Chondrocyte (in vitro differentiated cells): Measurements from ENCODE around the gene DEFB115. TPM values are rescaled to one million over a fixed set of nuclear protein-coding genes. Genes with fewer than 3 reads are reported as not detected.
A peak's percentile ranks its signal among the peaks of the same experiment; 100 is the strongest.
"Not testable (repeated sequence)": the region's sequence is repeated elsewhere in the genome, so short reads cannot be mapped to it uniquely, and the experiment has no call there.

Experiments used
- DNase-seq: peaks from one replicate; pipeline ENCODE4 v3.0.0; 2021; ENCODE audit warnings: mixed read lengths, low spot score
- H3K27ac Mint-ChIP-seq: one replicate; pipeline ENCODE4 v1.8.0; 2021; ENCODE audit warnings: mild to moderate bottlenecking, moderate library complexity, mixed read lengths; ENCODE audit not compliant: unreplicated experiment
- H3K27me3 Mint-ChIP-seq: 2 replicates; pipeline ENCODE4 v1.8.0; 2021; ENCODE audit warnings: low read depth, mixed read lengths
- H3K36me3 Mint-ChIP-seq: 2 replicates; pipeline ENCODE4 v1.8.0; 2021; ENCODE audit warnings: low read depth, mixed read lengths
- H3K4me1 Mint-ChIP-seq: 2 replicates; pipeline ENCODE4 v1.8.0; 2021; ENCODE audit warnings: low read depth, mild to moderate bottlenecking, mixed read lengths
- H3K4me3 Mint-ChIP-seq: one replicate; pipeline ENCODE4 v1.8.0; 2021; ENCODE audit warnings: mild to moderate bottlenecking, moderate library complexity, mixed read lengths; ENCODE audit not compliant: unreplicated experiment
- H3K9me3 Mint-ChIP-seq: 2 replicates; pipeline ENCODE4 v1.8.0; 2021; ENCODE audit warnings: low read depth, mixed read lengths
- CTCF ChIP-seq: fragments of 200-600 bp; sonication (generic); IDR thresholded peaks from 2 replicates; pipeline ENCODE4 v1.5.0; 2021; ENCODE audit warnings: antibody characterized with exemption, mild to moderate bottlenecking, moderate library complexity
- total RNA-seq: library from RNA; stranded (reverse); gene quantifications from 3 replicates; pipeline ENCODE4 v1.2.1, GENCODE V29; 2021

Gene DEFB115
- total RNA-seq, 1 donor from 2014 or later, result not detected

GRCh38 chr20:31260326-31260932 is 3.0 kb downstream of the DEFB115 start:
- no peak overlapping the region for H3K27ac Mint-ChIP-seq
- peaks cover 59% of the 10 kb centered on the region for H3K9me3 Mint-ChIP-seq
- no peak overlapping the region for H3K4me3 Mint-ChIP-seq
- no peaks in the 10 kb centered on the region for H3K4me1 Mint-ChIP-seq
- H3K27me3 Mint-ChIP-seq, result no peaks in the 10 kb centered on the region
- no peaks in the 10 kb centered on the region for H3K36me3 Mint-ChIP-seq
- DNase-seq, result no peak
- TF ChIP-seq CTCF, result peak; percentile 60

- Mint-ChIP-seq H3K27me3 (no peaks in the 10 kb centered on the region), H3K4me1 (no peaks in the 10 kb centered on the region), H3K4me3 (no peak overlapping the region), H3K9me3 (peaks cover 62% of the 10 kb centered on the region), H3K36me3 (no peaks in the 10 kb centered on the region), H3K27ac (no peak overlapping the region)
- no peak for DNase-seq
- TF ChIP-seq CTCF, result no peak
Measured at GRCh38 chr20:31274441-31274840, 17.0 kb downstream of the DEFB115 start.

GRCh38 chr20:31278178-31278577 is 20.7 kb downstream of the DEFB115 start:
- no peak for TF ChIP-seq CTCF
- Mint-ChIP-seq H3K9me3 (peaks cover 57% of the 10 kb centered on the region), H3K36me3 (peaks cover 1% of the 10 kb centered on the region), H3K4me3 (no peak overlapping the region), H3K27ac (no peak overlapping the region), H3K4me1 (no peaks in the 10 kb centered on the region), H3K27me3 (no peaks in the 10 kb centered on the region)
- DNase-seq, result no peak

- H3K4me3 Mint-ChIP-seq, H3K4me1 Mint-ChIP-seq, H3K27ac Mint-ChIP-seq, H3K27me3 Mint-ChIP-seq, DNase-seq, H3K36me3 Mint-ChIP-seq: not testable (repeated sequence)
- peaks cover 75% of the 10 kb centered on the region for H3K9me3 Mint-ChIP-seq
Measured at GRCh38 chr20:31284964-31285363, 27.5 kb downstream of the DEFB115 start.

- no peaks in the 10 kb centered on the region for H3K27me3 Mint-ChIP-seq
- H3K4me1 Mint-ChIP-seq, result no peaks in the 10 kb centered on the region
- H3K27ac Mint-ChIP-seq, result no peak within 1 kb of the TSS
- DNase-seq, result no peak
- H3K4me3 Mint-ChIP-seq, result no peak within 1 kb of the TSS
- TF ChIP-seq CTCF, result no peak
- peaks cover 41% of the 10 kb centered on the region for H3K9me3 Mint-ChIP-seq
- no peaks in the 10 kb centered on the region for H3K36me3 Mint-ChIP-seq
Measured at GRCh38 chr20:31308535-31309162, 51.2 kb downstream of the DEFB115 start, which contains the start of gene DEFB116. TSS of gene DEFB116 (minus strand) at chr20:31308585. CDS start at chr20:31308585, 0 bp downstream.

Other genes with a start within 250 kb of the DEFB115 start
- not detected in 3 replicates for gene DEFB116, start 50.9 kb downstream of the DEFB115 start, total RNA-seq
- not detected in 3 replicates for gene DEFB118, start 110.9 kb downstream of the DEFB115 start, total RNA-seq
- not detected in 3 replicates for gene DEFB119, start 132.9 kb downstream of the DEFB115 start, total RNA-seq
- not detected in 3 replicates for gene DEFB121, start 148.6 kb downstream of the DEFB115 start, total RNA-seq
- gene DEFB123, start 183.0 kb downstream of the DEFB115 start, total RNA-seq, result not detected in 3 replicates
- gene DEFB124, start 217.5 kb downstream of the DEFB115 start, total RNA-seq, result not detected in 3 replicates
- gene REM1, start 217.6 kb downstream of the DEFB115 start, total RNA-seq, result not detected in 3 replicates